IMR-90 (cell line): ENCODE measurements around the gene NTM.

Source experiments
- BHLHE40 ChIP-seq: fragments of 150-350 bp; IDR thresholded peaks from 2 replicates; pipeline ENCODE4 v1.6.1; 2016; ENCODE audit warnings: mild to moderate bottlenecking, low read depth, low read length
- CTCF ChIP-seq: conservative IDR thresholded peaks from 2 replicates; pipeline ENCODE4 v1.5.1; 2012; ENCODE audit warnings: mild to moderate bottlenecking, low read depth, low read length, improper control_type of control experiment
- RCOR1 ChIP-seq: IDR thresholded peaks from 2 replicates; pipeline ENCODE4 v1.6.1; 2012; ENCODE audit warnings: mild to moderate bottlenecking, low read length, improper control_type of control experiment; ENCODE audit not compliant: insufficient replicate concordance

GRCh38 chr11:131976021-131976420 lies 605.6 kb downstream of the NTM start:
- TF ChIP-seq CTCF (no peak), RCOR1 (no peak), BHLHE40 (no peak)
